Nephron progenitor cell (in vitro differentiated cells): ENCODE results near the gene ATP8B1.

Experiments
- DNase-seq: peaks from one replicate; pipeline ENCODE4 v3.0.0; 2021
- H3K27ac Mint-ChIP-seq: 2 replicates; pipeline ENCODE4 v1.8.0; 2021; ENCODE audit warnings: mild to moderate bottlenecking, moderate library complexity, mixed read lengths
- H3K27me3 Mint-ChIP-seq: 2 replicates; pipeline ENCODE4 v1.8.0; 2021; ENCODE audit warnings: mild to moderate bottlenecking, low read depth, mixed read lengths; ENCODE audit not compliant: poor library complexity
- H3K36me3 Mint-ChIP-seq: 2 replicates; pipeline ENCODE4 v1.8.0; 2021; ENCODE audit warnings: low read depth, mixed read lengths
- H3K4me1 Mint-ChIP-seq: 2 replicates; pipeline ENCODE4 v1.8.0; 2021; ENCODE audit warnings: mixed read lengths
- H3K4me3 Mint-ChIP-seq: 2 replicates; pipeline ENCODE4 v1.8.0; 2021; ENCODE audit warnings: mild to moderate bottlenecking, moderate library complexity, mixed read lengths
- H3K9me3 Mint-ChIP-seq: 2 replicates; pipeline ENCODE4 v1.8.0; 2021; ENCODE audit warnings: mild to moderate bottlenecking, moderate library complexity, mixed read lengths
- CTCF ChIP-seq: fragments of 200-600 bp; sonication (generic); IDR thresholded peaks from 2 replicates; pipeline ENCODE4 v1.5.0; 2021; ENCODE audit warnings: antibody characterized with exemption

The ATP8B1 gene

GRCh38 chr18:57780706-57781347 is 22.3 kb downstream of the ATP8B1 start:
- no peak for TF ChIP-seq CTCF

GRCh38 chr18:57780318-57780705 is 22.8 kb downstream of the ATP8B1 start:
- Mint-ChIP-seq H3K36me3 (peaks cover 5% of the 10 kb centered on the region), H3K27ac (no peak overlapping the region), H3K4me3 (no peak overlapping the region), H3K27me3 (peaks cover 4% of the 10 kb centered on the region), H3K4me1 (peaks cover 49% of the 10 kb centered on the region), H3K9me3 (peaks cover 10% of the 10 kb centered on the region)
- DNase-seq, result no peak
- TF ChIP-seq CTCF, result no peak

More at GRCh38 chr18:57780706-57781347, 22.3 kb downstream of the ATP8B1 start:
- no peak for DNase-seq
- Mint-ChIP-seq H3K27me3 (peaks cover 4% of the 10 kb centered on the region), H3K9me3 (peaks cover 10% of the 10 kb centered on the region), H3K27ac (no peak overlapping the region), H3K36me3 (peaks cover 5% of the 10 kb centered on the region), H3K4me1 (peaks cover 52% of the 10 kb centered on the region), H3K4me3 (no peak overlapping the region)

GRCh38 chr18:57776767-57777166 is 26.3 kb downstream of the ATP8B1 start:
- Mint-ChIP-seq H3K4me1 (peaks cover 50% of the 10 kb centered on the region), H3K27ac (no peak overlapping the region), H3K36me3 (peaks cover 5% of the 10 kb centered on the region), H3K27me3 (peaks cover 15% of the 10 kb centered on the region), H3K9me3 (peaks cover 10% of the 10 kb centered on the region), H3K4me3 (no peak overlapping the region)
- TF ChIP-seq CTCF, result no peak
- DNase-seq, result no peak

- H3K27me3 Mint-ChIP-seq, result peaks cover 15% of the 10 kb centered on the region
- H3K4me1 Mint-ChIP-seq, result peaks cover 54% of the 10 kb centered on the region
- H3K36me3 Mint-ChIP-seq, result peaks cover 5% of the 10 kb centered on the region
- DNase-seq, result no peak
- H3K9me3 Mint-ChIP-seq, result peaks cover 10% of the 10 kb centered on the region
- no peak for TF ChIP-seq CTCF
- no peak overlapping the region for H3K4me3 Mint-ChIP-seq
- H3K27ac Mint-ChIP-seq, result no peak overlapping the region
Observed at GRCh38 chr18:57776354-57776753, 26.8 kb downstream of the ATP8B1 start.

- no peak overlapping the region for H3K4me3 Mint-ChIP-seq
- H3K4me1 Mint-ChIP-seq, result peaks cover 56% of the 10 kb centered on the region
- DNase-seq, result no peak
Observed at GRCh38 chr18:57775937-57776336, 27.2 kb downstream of the ATP8B1 start.

More at GRCh38 chr18:57775937-57776336, 27.2 kb downstream of the ATP8B1 start:
- Mint-ChIP-seq H3K9me3 (peaks cover 10% of the 10 kb centered on the region), H3K27me3 (peaks cover 15% of the 10 kb centered on the region), H3K36me3 (peaks cover 5% of the 10 kb centered on the region), H3K27ac (no peak overlapping the region)
- no peak for TF ChIP-seq CTCF
